ENCODE results near the gene PBOV1.

Gene PBOV1

DNA sequence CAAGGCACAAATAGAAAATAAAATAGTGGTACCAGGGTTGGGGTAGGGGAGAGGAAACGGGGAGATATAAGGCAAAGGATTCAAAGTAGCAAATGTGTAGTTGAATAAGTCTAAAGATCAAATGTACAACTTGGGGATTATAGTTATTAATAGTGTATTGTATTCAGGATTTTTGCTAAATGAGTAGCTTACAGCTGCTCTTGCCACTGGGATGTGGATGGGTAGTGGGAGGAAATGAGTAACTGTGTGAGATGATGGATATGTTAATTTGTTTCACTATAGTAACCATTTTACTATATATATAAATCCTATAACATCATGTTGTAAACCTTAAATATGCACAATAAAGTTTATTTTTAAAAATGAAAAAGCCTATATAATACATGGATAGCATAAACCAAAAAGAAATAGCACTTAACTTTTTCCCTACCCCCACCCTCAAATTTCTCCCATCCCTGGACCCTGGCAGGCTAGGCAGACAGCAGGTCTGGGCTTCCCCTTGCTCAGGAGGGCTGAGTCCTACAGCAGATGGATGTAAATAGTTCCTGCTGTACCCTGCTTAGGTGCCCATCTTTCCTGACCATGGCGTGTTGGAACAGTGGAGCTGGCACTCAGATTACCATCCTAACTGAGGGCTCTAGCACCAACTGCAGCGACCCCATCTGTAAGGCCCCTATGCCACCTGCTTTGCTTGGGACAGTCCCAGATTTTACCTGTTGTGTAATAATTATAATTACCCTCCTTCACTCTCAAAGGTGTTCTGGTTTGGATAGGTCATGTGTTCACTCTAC is 28.6 kb upstream of the PBOV1 start:
- no peak for TF ChIP-seq CTCF (IDR thresholded peaks at IDR 0.05)

- no peak for TF ChIP-seq CTCF (IDR thresholded peaks at IDR 0.05)
Measured at GRCh38 chr6:138245751-138246150, 27.5 kb upstream of the PBOV1 start.

DNA sequence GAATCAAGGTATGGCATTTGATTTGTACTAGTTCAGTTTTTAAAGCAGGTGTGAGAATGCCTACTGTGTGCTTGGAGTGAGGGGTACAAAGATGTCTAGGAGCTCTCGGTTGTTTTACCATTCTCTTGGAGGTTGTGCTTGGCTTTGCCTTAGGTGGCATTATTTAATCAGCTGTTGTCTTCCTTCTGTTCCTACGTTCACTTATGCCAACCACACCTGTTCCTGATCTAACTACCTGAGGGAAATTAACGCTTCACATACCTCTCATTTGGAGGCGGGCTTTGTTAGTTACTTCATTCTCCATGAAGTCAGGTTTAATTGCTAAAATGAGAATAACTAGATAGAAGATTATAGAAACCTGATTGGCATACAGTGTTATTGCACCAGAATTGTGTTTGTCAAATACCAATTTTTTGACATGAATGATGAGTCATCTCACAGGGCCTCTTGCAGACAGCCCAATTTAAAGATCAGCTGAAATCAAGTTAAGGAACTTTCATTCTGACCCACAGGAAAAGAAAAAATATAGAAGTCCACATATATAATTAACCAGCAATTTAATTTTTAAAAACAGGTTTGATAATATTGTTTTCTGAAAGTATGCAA is 24.8 kb upstream of the PBOV1 start:
- TF ChIP-seq CTCF (IDR thresholded peaks at IDR 0.05) = no peak

DNA sequence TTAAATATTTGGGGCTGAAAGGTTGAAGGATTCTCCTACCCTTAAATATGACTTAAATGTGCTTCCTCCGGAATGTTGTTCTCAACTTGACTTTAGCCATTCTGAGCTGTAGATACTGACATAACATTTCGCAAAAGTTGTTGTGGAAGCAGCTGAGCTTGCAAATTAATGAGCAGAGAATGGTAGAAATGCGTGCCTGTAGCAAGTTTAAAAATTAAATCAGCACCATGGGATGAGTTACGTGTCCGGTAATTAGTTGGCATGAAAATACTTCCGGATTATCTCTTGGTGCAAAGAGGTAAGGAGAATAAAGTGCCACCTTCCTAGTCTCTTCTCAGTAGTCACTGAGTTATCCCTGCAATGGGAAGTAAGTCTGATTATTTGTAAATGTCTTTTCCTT is 23.6 kb upstream of the PBOV1 start:
- TF ChIP-seq CTCF (IDR thresholded peaks at IDR 0.05) = no peak

DNA sequence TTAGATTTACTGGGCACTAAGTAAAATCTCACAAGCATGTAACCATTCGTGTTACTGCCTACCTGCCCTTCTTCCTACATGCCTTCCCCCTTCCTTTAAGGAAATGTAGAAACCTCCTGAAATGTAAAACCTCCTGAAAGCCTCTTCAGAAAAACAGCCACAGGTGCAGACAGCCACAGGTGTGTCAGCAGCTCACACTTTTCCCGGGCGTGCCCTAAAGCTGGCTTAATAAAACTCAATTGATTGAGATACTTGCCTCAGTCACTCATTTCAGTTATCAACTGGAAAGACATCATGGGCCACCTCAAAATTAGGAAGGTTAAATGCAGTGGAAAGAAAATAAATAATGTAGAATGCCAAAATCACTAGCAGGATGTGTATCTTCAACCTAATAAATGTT is 23.1 kb upstream of the PBOV1 start:
- no peak for TF ChIP-seq CTCF (IDR thresholded peaks at IDR 0.05)

DNA sequence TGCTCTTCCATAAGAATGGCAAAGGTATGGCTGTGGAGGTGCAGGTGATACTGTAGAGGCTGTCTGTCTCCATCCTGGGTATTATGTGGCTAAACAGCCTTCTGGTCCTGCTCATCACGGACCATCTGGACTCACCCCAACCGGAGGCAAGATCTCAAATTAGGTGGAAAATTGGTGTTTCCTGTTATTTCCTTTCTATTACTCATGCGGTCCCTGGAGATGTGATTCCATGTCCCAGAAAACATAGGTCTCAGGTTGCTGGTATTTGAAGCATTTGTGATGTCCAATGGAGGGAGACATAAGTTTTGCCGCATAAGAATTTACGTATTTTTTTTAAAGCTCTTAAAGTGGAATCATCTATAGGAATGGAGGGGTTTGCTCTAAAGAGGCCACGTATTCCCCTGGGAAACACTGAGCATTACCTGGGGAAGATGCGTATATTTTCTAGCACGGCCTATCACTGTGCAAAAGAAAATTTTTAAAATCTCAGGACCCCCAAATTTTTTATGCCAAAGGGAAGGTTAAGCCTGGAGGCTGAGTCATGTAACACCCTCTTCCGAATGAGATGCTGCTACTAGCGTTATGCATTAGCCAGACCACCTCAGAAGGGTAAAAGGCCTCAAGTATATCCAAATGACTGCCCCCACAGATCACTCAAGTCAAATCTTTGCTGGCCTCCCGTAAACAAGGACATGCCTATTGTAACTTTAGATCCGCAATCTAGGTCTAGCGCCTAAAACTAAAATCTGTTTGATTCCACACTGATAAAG is 22.4 kb upstream of the PBOV1 start:
- no peak for TF ChIP-seq CTCF (IDR thresholded peaks at IDR 0.05)

DNA sequence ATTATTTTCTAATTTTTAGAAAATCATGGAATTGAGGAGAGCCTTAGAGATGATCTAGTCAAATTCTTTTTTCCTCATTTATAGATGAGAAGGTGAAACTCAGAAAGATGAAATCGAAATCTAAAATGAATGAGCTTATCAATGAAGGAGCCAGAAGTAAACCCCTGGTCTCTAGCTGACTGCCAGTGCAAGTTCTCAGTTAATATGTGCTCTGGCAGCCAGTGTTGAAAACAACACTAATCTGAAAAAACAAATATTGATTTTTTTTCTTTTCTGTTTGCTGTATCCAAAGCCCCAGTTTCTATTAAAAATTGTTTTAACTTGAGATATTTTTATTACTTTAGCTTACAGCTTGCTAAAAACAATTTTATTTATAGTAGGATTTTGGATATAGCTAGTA is 21.5 kb upstream of the PBOV1 start:
- TF ChIP-seq CTCF (IDR thresholded peaks at IDR 0.05) = no peak
